ENCODE data around the gene ACP1.
A peak's percentile ranks its signal among the peaks of the same experiment; 100 is the strongest.

Gene ACP1

DNA sequence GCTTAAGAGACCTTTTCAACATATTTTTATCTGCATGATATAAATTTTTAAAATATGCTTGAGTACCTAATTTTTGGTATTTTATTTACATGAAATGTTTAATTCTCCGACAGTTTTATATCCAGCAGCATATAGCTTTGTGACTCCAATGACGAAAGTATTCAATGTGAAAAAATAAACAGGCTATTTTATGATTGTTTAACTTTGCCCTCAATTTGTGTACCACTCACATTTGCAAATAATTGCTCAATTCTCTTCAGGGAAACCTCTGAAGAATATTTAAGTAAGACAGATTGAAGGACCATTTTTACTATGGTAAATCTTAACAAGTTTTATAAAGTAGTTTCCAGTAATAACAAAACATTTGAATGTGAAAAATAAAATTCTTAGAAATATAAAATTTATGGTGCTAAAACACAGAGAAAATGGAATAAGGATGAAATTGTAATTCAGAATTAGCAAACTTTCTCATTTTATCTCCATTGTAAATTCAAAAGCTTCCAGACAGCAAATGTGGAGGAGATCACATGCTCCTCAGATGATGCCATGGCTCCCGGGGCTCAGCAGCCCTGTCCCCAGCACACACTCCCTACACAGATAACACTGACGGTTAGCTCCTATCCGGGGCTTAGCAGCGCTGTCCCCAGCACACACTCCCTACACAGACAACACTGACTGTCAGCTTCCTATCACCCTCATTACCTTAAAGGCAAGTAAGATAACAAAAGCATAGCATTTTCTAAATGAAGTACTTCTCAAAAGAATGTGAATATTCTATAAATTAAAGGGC lies 40.6 kb upstream of the ACP1 start:
- H3K4ac ChIP-seq (ENCODE audit: low read length): no peak overlapping the region
- no peak overlapping the region for H4K8ac ChIP-seq (ENCODE audit: low read depth, low read length)
- no peak overlapping the region for H3K4me2 ChIP-seq (ENCODE audit: insufficient read depth, low read length, poor library complexity, severe bottlenecking)
- no peaks in the 10 kb centered on the region for H3K4me1 ChIP-seq (ENCODE audit: control insufficient read depth in 2 of 2, insufficient read depth in 1 of 2, low read depth in 1 of 2, low read length in 2 of 2)
- H3K14ac ChIP-seq (ENCODE audit: low read length): no peak overlapping the region
- H2AK5ac ChIP-seq (ENCODE audit: low read depth, low read length): no peak overlapping the region
- no peak overlapping the region for H2BK120ac ChIP-seq (ENCODE audit: low read depth, low read length)
- H3K18ac ChIP-seq (ENCODE audit: low read length): no peak overlapping the region
- H2AFZ ChIP-seq (ENCODE audit: low read length): no peak overlapping the region
- no peak overlapping the region for H2BK12ac ChIP-seq (ENCODE audit: low read length)
- H3K23ac ChIP-seq (ENCODE audit: low read depth, low read length, poor library complexity): no peak overlapping the region
- H3K4me3 ChIP-seq (ENCODE audit: low read length in 2 of 2): no peak overlapping the region
- H3K36me3 ChIP-seq (replicated peaks in 1 of 2; ENCODE audit: control insufficient read depth in 2 of 2, insufficient read depth in 2 of 2, low read length in 2 of 2): peaks cover 0 to 73% of the 10 kb centered on the region in 2 donors
- no peak for DNase-seq (ENCODE audit: low spot score)
- no CpG with 5 or more reads among the region's 6 CpGs for WGBS, 2 donors (ENCODE audit: extremely low coverage in 2 of 2, insufficient read length in 2 of 2, insufficient replicate concordance in 1 of 2)
- no peak overlapping the region for H2BK15ac ChIP-seq (ENCODE audit: low read length)
- H3K27me3 ChIP-seq (ENCODE audit: control insufficient read depth in 3 of 3, insufficient read depth in 3 of 3, low read depth in 1 of 3, low read length in 3 of 3): no peaks in the 10 kb centered on the region
- no peak overlapping the region for H4K91ac ChIP-seq (ENCODE audit: low read depth, low read length, poor library complexity)
- no peak overlapping the region for H2BK5ac ChIP-seq (ENCODE audit: low read length)
- no peaks in the 10 kb centered on the region for H3K79me1 ChIP-seq (ENCODE audit: low read depth, low read length)
- H3K9me3 ChIP-seq (replicated peaks in 1 of 2; ENCODE audit: control insufficient read depth in 2 of 2, insufficient read depth in 1 of 2, low read depth in 1 of 2, low read length in 2 of 2): no peaks in the 10 kb centered on the region
- H3K9ac ChIP-seq (ENCODE audit: low read depth, low read length, poor library complexity): no peak overlapping the region
- H3K27ac ChIP-seq (replicated peaks; ENCODE audit: low read length): no peak overlapping the region

DNA sequence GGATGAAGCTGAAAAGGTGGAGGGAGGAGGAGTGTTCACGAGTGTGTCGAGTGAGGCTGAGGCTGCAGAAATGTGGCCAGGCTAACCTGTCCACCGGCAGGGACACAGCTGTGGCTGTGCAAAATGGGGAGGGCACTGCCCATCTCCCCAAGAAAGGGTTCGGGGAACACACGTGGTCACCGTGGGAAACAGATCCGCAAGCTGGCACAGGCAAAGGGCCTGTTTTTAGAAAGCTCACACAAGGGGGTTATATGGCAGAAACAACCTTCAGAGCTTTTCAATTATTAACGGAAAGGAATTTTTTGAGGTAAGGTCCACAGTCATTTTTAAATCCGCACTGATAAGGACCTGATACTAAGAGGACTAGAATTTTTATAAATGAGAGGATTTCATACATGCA lies 36.6 kb upstream of the ACP1 start:
- H3K27me3 ChIP-seq (ENCODE audit: control insufficient read depth in 3 of 3, insufficient read depth in 3 of 3, low read depth in 1 of 3, low read length in 3 of 3): no peaks in the 10 kb centered on the region
- no peak overlapping the region for H2BK15ac ChIP-seq (ENCODE audit: low read length)
- no peak overlapping the region for H3K14ac ChIP-seq (ENCODE audit: low read length)
- no peak overlapping the region for H3K18ac ChIP-seq (ENCODE audit: low read length)
- no peak overlapping the region for H2BK120ac ChIP-seq (ENCODE audit: low read depth, low read length)
- H3K36me3 ChIP-seq (replicated peaks in 1 of 2; ENCODE audit: control insufficient read depth in 2 of 2, insufficient read depth in 2 of 2, low read length in 2 of 2): peaks cover 0 to 68% of the 10 kb centered on the region in 2 donors
- no peak overlapping the region for H3K4me2 ChIP-seq (ENCODE audit: insufficient read depth, low read length, poor library complexity, severe bottlenecking)
- peaks cover 0 to 2% of the 10 kb centered on the region in 2 donors for H3K4me1 ChIP-seq (ENCODE audit: control insufficient read depth in 2 of 2, insufficient read depth in 1 of 2, low read depth in 1 of 2, low read length in 2 of 2)
- no peak overlapping the region for H2AFZ ChIP-seq (ENCODE audit: low read length)
- peak overlapping the region; percentile 39 for H3K9ac ChIP-seq (ENCODE audit: low read depth, low read length, poor library complexity)
- H3K4me3 ChIP-seq (ENCODE audit: low read length in 2 of 2): no peak overlapping the region
- H3K23ac ChIP-seq (ENCODE audit: low read depth, low read length, poor library complexity): no peak overlapping the region
- DNase-seq (ENCODE audit: low spot score): no peak
- H4K8ac ChIP-seq (ENCODE audit: low read depth, low read length): no peak overlapping the region
- no peak overlapping the region for H2BK12ac ChIP-seq (ENCODE audit: low read length)
- H3K9me3 ChIP-seq (replicated peaks in 1 of 2; ENCODE audit: control insufficient read depth in 2 of 2, insufficient read depth in 1 of 2, low read depth in 1 of 2, low read length in 2 of 2): peaks cover 0 to 2% of the 10 kb centered on the region in 2 donors
- no CpG with 5 or more reads among the region's 9 CpGs for WGBS, 2 donors (ENCODE audit: extremely low coverage in 2 of 2, insufficient read length in 2 of 2, insufficient replicate concordance in 1 of 2)
- H3K4ac ChIP-seq (ENCODE audit: low read length): no peak overlapping the region
- H3K79me1 ChIP-seq (ENCODE audit: low read depth, low read length): no peaks in the 10 kb centered on the region
- H3K27ac ChIP-seq (replicated peaks; ENCODE audit: low read length): no peak overlapping the region
- H2AK5ac ChIP-seq (ENCODE audit: low read depth, low read length): no peak overlapping the region
- no peak overlapping the region for H4K91ac ChIP-seq (ENCODE audit: low read depth, low read length, poor library complexity)
- H2BK5ac ChIP-seq (ENCODE audit: low read length): no peak overlapping the region

DNA sequence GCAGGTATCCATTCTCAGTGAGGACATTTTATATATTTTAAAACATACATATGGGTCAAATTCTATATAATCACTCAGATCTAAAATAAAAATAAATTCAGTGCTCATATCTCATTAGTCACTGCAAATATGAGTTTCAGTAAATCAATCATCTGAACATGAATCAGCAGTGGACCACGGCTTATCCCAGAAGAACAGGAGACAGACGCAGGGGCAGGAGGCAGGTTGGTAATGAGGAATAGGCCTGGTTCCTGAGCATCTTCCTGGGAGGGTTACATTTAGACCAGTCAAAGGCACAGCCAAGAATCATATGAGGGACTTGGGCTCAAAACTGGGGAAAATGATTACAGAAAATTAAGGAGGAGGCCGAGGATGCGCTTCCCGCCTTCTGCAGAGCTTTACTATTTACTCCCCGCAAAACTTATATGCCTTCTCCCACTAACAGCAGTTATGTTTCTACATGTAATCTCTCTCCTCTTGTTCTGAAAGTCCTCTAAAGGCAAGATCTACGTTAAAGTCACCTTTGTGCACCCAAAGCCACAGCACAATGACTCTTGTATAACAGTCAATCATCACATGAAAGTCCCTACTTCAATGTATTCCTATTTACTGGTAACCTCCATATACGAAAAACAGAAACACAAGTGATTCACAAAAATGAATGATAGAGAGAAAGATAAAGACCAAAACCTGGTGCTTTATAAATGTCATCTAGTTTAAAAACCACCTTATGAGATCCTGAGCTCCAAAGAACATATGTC lies 36.0 kb upstream of the ACP1 start:
- peaks cover 0 to 2% of the 10 kb centered on the region in 2 donors for H3K9me3 ChIP-seq (replicated peaks in 1 of 2; ENCODE audit: control insufficient read depth in 2 of 2, insufficient read depth in 1 of 2, low read depth in 1 of 2, low read length in 2 of 2)
- H2AK5ac ChIP-seq (ENCODE audit: low read depth, low read length): no peak overlapping the region
- H3K14ac ChIP-seq (ENCODE audit: low read length): no peak overlapping the region
- no CpG with 5 or more reads among the region's 8 CpGs for WGBS, 2 donors (ENCODE audit: extremely low coverage in 2 of 2, insufficient read length in 2 of 2, insufficient replicate concordance in 1 of 2)
- no peak overlapping the region for H4K91ac ChIP-seq (ENCODE audit: low read depth, low read length, poor library complexity)
- H2BK12ac ChIP-seq (ENCODE audit: low read length): no peak overlapping the region
- H3K79me1 ChIP-seq (ENCODE audit: low read depth, low read length): no peaks in the 10 kb centered on the region
- no peak overlapping the region for H2BK120ac ChIP-seq (ENCODE audit: low read depth, low read length)
- H3K27ac ChIP-seq (replicated peaks; ENCODE audit: low read length): no peak overlapping the region
- no peak overlapping the region for H3K4me2 ChIP-seq (ENCODE audit: insufficient read depth, low read length, poor library complexity, severe bottlenecking)
- no peak overlapping the region for H2AFZ ChIP-seq (ENCODE audit: low read length)
- H2BK15ac ChIP-seq (ENCODE audit: low read length): no peak overlapping the region
- DNase-seq (ENCODE audit: low spot score): no peak
- no peak overlapping the region for H3K4me3 ChIP-seq (ENCODE audit: low read length in 2 of 2)
- no peak overlapping the region for H3K23ac ChIP-seq (ENCODE audit: low read depth, low read length, poor library complexity)
- H3K4me1 ChIP-seq (ENCODE audit: control insufficient read depth in 2 of 2, insufficient read depth in 1 of 2, low read depth in 1 of 2, low read length in 2 of 2): peaks cover 0 to 3% of the 10 kb centered on the region in 2 donors
- H3K18ac ChIP-seq (ENCODE audit: low read length): no peak overlapping the region
- H3K36me3 ChIP-seq (replicated peaks in 1 of 2; ENCODE audit: control insufficient read depth in 2 of 2, insufficient read depth in 2 of 2, low read length in 2 of 2): peaks cover 0 to 62% of the 10 kb centered on the region in 2 donors
- H3K9ac ChIP-seq (ENCODE audit: low read depth, low read length, poor library complexity): no peak overlapping the region
- no peaks in the 10 kb centered on the region for H3K27me3 ChIP-seq (ENCODE audit: control insufficient read depth in 3 of 3, insufficient read depth in 3 of 3, low read depth in 1 of 3, low read length in 3 of 3)
- H4K8ac ChIP-seq (ENCODE audit: low read depth, low read length): no peak overlapping the region
- no peak overlapping the region for H2BK5ac ChIP-seq (ENCODE audit: low read length)
- no peak overlapping the region for H3K4ac ChIP-seq (ENCODE audit: low read length)

DNA sequence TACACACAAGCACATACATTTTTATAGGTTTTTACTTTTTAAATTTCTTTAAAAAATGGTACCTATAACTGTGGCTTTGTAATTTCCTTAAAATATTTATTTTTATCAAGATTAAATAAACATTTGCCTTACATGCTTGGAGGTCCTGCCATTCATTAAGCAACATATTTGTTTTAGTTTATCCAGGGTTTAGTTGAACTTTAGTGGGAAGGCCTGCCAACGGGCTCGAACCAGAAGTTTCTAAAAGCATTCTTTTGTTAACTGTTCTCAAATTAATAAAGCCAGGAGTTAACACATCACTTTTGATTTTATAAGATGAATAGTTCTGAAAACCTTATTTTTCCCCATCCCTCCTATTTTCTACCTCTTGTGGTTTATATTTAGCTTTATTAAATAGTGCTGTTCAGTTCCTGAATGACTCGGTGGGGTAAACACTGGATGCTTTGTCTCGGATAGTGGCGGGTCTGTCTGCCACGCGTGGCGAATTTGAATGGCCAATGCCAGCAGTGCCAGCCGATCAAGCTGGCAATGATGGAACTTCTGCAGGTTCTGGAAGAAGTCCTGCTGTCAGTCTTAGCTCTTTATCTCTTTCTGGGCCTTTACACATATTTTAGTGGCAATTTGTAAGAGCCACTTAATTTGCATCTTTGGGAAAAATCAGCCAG lies 33.1 kb upstream of the ACP1 start:
- no peak overlapping the region for H3K27ac ChIP-seq (replicated peaks; ENCODE audit: low read length)

More for the DNA sequence above, 33.1 kb upstream of the ACP1 start:
- no peak overlapping the region for H2BK15ac ChIP-seq (ENCODE audit: low read length)
- no peak overlapping the region for H3K18ac ChIP-seq (ENCODE audit: low read length)
- H3K9ac ChIP-seq (ENCODE audit: low read depth, low read length, poor library complexity): no peak overlapping the region
- H3K36me3 ChIP-seq (replicated peaks in 1 of 2; ENCODE audit: control insufficient read depth in 2 of 2, insufficient read depth in 2 of 2, low read length in 2 of 2): peaks cover 0 to 41% of the 10 kb centered on the region in 2 donors
- no peak overlapping the region for H3K4me3 ChIP-seq (ENCODE audit: low read length in 2 of 2)
- no peak overlapping the region for H2AK5ac ChIP-seq (ENCODE audit: low read depth, low read length)
- DNase-seq (ENCODE audit: low spot score): no peak
- no peak overlapping the region for H3K4ac ChIP-seq (ENCODE audit: low read length)
- no peak overlapping the region for H2BK12ac ChIP-seq (ENCODE audit: low read length)
- H4K8ac ChIP-seq (ENCODE audit: low read depth, low read length): no peak overlapping the region
- H2BK120ac ChIP-seq (ENCODE audit: low read depth, low read length): no peak overlapping the region
- H3K23ac ChIP-seq (ENCODE audit: low read depth, low read length, poor library complexity): no peak overlapping the region
- no peak overlapping the region for H3K14ac ChIP-seq (ENCODE audit: low read length)
- no peak overlapping the region for H4K91ac ChIP-seq (ENCODE audit: low read depth, low read length, poor library complexity)
- H3K4me2 ChIP-seq (ENCODE audit: insufficient read depth, low read length, poor library complexity, severe bottlenecking): no peak overlapping the region
- WGBS, 2 donors (ENCODE audit: extremely low coverage in 2 of 2, insufficient read length in 2 of 2, insufficient replicate concordance in 1 of 2): no CpG with 5 or more reads among the region's 9 CpGs
- H2AFZ ChIP-seq (ENCODE audit: low read length): no peak overlapping the region
- H3K4me1 ChIP-seq (ENCODE audit: control insufficient read depth in 2 of 2, insufficient read depth in 1 of 2, low read depth in 1 of 2, low read length in 2 of 2): peaks cover 0 to 3% of the 10 kb centered on the region in 2 donors
- no peaks in the 10 kb centered on the region for H3K27me3 ChIP-seq (ENCODE audit: control insufficient read depth in 3 of 3, insufficient read depth in 3 of 3, low read depth in 1 of 3, low read length in 3 of 3)
- no peak overlapping the region for H2BK5ac ChIP-seq (ENCODE audit: low read length)
- no peaks in the 10 kb centered on the region for H3K79me1 ChIP-seq (ENCODE audit: low read depth, low read length)
- peaks cover 0 to 7% of the 10 kb centered on the region in 2 donors for H3K9me3 ChIP-seq (replicated peaks in 1 of 2; ENCODE audit: control insufficient read depth in 2 of 2, insufficient read depth in 1 of 2, low read depth in 1 of 2, low read length in 2 of 2)
